Thyroid gland (tissue), 4 donors: Measurements from ENCODE around the gene RIC8A. TPM values are rescaled to one million over a fixed set of nuclear protein-coding genes. Genes with fewer than 3 reads are reported as not detected.
"Not testable (repeated sequence)": the region's sequence is repeated elsewhere in the genome, so short reads cannot be mapped to it uniquely, and the experiment has no call there.

Experiments
- DNase-seq, 2 donors: peaks; one replicate each; pipeline ENCODE4 v3.0.0-alpha.2; 2019
- H3K27ac ChIP-seq, 3 donors: fragments of 200-600 bp; sonication (generic); 1 replicate in 2 of 3; 2 replicates in 1 of 3; pipeline ENCODE4 v1.5.1; 2016 to 2019; ENCODE audit warnings: mild to moderate bottlenecking in 1 of 3, moderate library complexity in 1 of 3
- H3K27me3 ChIP-seq: fragments of 200-600 bp; sonication (generic); one replicate; pipeline ENCODE4 v1.5.1; 2019
- H3K36me3 ChIP-seq, 2 donors: fragments of 200-600 bp; sonication (generic); one replicate each; pipeline ENCODE4 v1.5.1; 2016 to 2019
- H3K4me1 ChIP-seq, 2 donors: fragments of 200-600 bp; sonication (generic); one replicate each; pipeline ENCODE4 v1.5.1; 2017 to 2019
- H3K4me3 ChIP-seq, 3 donors: fragments of 200-600 bp; sonication (generic); replicated peaks in 1 of 3; 1 replicate in 2 of 3; 2 replicates in 1 of 3; pipeline ENCODE4 v1.5.1; 2016; ENCODE audit warnings: mild to moderate bottlenecking in 1 of 3
- H3K9me3 ChIP-seq: fragments of 200-600 bp; sonication (generic); one replicate; pipeline ENCODE4 v1.5.1; 2017
- POLR2A ChIP-seq, 2 donors: fragments of 450-650 bp; IDR thresholded peaks; one replicate each; pipeline ENCODE4 v1.6.1; 2017; ENCODE audit warnings: antibody characterized with exemption in 2 of 2, mild to moderate bottlenecking in 2 of 2, moderate library complexity in 1 of 2
- WGBS, 2 donors: methylation state at CpG; one replicate each; pipeline ENCODE4 v1.1.5; 2017; 5-methylcytosine and 5-hydroxymethylcytosine counted together
- intact Hi-C: fragments of 100-400 bp; cut with DNase I; formaldehyde crosslinking; loops from one replicate; pipeline ENCODE4 v1.15.1; 2023
- total RNA-seq, 4 donors: library from RNA; depleted of rRNA; stranded (reverse); fragments of >200 nt; gene quantifications; one replicate each; pipeline ENCODE4 v1.2.3, GENCODE V29; 2016
- TF ChIP-seq, protein P1 (sequence below), 6 experiments: fragments of 200-600 bp in 3 of 6; fragments of 450-650 bp in 3 of 6; sonication (generic) in 3 of 6; IDR thresholded peaks; one replicate each; pipeline ENCODE4 v1.5.1; 2016 to 2019; ENCODE audit warnings: antibody characterized with exemption in 6 of 6, mild to moderate bottlenecking in 2 of 6, inconsistent platforms in 1 of 6, moderate library complexity in 1 of 6

The RIC8A gene
- total RNA-seq = 100 to 1,000 TPM in 2 of 4 donors, 10 to 100 TPM in 2; 65.8 to 128 (median 99.8) TPM

DNA sequence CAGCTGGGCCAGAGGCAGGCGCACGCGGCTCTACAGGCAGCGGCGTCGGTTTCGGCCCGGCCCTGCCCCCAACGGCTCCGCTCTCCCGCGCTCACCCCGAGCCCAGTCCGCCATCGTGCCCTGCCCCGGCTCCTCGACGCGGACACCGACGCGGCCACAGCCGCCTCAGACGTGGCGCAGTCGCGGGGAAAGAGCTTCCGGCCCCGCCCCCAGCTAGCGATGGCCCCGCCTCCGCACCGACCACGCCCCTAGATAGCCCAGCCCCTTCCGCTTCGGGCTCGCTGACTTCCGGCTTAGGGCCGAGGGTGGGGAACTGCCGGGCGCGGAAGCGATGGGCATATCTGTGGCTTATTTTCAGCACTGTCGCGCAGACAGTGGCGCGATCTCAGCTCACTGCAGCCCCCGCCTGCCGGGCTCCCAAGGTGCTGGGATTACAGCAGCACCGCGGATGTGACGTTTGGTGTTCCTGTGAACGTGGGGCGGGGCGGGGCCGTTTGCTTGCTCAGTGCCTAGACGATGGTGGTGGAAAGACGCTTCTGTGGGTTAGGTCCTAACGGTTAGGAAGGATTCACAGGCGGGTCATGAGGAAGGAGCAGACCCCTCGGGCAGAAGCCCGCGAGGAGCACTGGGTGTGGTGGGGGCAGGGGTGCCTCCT lies at the start of gene RIC8A, which contains the start of gene BET1L:
TSS of gene RIC8A (plus strand) at position 501 of the 655 bp plus-strand sequence. CDS start 1,147 bp downstream, outside the sequence.
TSS of gene BET1L (minus strand) at position 192 of the 655 bp plus-strand sequence. CDS start at position 114, 78 bp downstream.
- Histone ChIP-seq H3K4me3 (peak within 1 kb of the TSS; percentile 88 to 96 (median 94)), H3K27me3 (no peaks in the 10 kb centered on the region), H3K4me1 (peaks cover 21 to 32% of the 10 kb centered on the region in 2 donors), H3K9me3 (no peaks in the 10 kb centered on the region), H3K27ac (peak within 1 kb of the TSS; percentile 57 to 96 (median 94)), H3K36me3 (peaks cover 30 to 40% of the 10 kb centered on the region in 2 donors)
- intact Hi-C loops = loop anchor here (10.0 kb wide), 3 partner anchors 77 to 297 kb away; partner anchors contain the start of genes PGGHG, PTDSS2 and RNH1
- WGBS, 2 donors = 0% methylated on average over 19 to 45 of the region's 63 CpGs
- TF ChIP-seq, protein P1, sequence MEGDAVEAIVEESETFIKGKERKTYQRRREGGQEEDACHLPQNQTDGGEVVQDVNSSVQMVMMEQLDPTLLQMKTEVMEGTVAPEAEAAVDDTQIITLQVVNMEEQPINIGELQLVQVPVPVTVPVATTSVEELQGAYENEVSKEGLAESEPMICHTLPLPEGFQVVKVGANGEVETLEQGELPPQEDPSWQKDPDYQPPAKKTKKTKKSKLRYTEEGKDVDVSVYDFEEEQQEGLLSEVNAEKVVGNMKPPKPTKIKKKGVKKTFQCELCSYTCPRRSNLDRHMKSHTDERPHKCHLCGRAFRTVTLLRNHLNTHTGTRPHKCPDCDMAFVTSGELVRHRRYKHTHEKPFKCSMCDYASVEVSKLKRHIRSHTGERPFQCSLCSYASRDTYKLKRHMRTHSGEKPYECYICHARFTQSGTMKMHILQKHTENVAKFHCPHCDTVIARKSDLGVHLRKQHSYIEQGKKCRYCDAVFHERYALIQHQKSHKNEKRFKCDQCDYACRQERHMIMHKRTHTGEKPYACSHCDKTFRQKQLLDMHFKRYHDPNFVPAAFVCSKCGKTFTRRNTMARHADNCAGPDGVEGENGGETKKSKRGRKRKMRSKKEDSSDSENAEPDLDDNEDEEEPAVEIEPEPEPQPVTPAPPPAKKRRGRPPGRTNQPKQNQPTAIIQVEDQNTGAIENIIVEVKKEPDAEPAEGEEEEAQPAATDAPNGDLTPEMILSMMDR (IDR thresholded peaks at IDR 0.05) = no peak
- peak; percentile 39 to 94 for TF ChIP-seq POLR2A (IDR thresholded peaks at IDR 0.05)
- DNase-seq = peak; percentile 98

DNA sequence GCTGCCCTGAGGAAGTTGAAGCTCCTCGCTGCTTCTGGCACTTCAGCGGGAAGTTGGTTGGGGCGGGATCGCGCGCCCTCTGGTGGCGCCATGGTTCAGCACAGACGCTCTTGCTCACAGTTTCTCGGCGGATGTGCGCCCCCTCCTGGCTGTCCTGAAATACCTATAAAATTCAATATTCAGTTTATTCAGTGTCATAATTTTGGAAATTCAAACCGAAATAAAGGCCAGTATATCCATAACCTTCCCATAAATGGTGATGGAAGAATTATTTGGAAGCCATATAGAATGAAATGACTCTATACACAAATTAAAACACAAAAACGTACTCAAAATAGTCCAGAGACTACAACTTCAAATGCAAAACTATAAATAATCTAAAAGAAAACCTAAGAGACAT lies 27.3 kb upstream of the RIC8A start:
- H3K27me3 ChIP-seq, intact Hi-C loops, H3K36me3 ChIP-seq, H3K4me3 ChIP-seq, DNase-seq, H3K9me3 ChIP-seq, H3K4me1 ChIP-seq, H3K27ac ChIP-seq: not testable (repeated sequence)
- WGBS, 2 donors = 0% methylated on average over 2 to 5 of the region's 13 CpGs

DNA sequence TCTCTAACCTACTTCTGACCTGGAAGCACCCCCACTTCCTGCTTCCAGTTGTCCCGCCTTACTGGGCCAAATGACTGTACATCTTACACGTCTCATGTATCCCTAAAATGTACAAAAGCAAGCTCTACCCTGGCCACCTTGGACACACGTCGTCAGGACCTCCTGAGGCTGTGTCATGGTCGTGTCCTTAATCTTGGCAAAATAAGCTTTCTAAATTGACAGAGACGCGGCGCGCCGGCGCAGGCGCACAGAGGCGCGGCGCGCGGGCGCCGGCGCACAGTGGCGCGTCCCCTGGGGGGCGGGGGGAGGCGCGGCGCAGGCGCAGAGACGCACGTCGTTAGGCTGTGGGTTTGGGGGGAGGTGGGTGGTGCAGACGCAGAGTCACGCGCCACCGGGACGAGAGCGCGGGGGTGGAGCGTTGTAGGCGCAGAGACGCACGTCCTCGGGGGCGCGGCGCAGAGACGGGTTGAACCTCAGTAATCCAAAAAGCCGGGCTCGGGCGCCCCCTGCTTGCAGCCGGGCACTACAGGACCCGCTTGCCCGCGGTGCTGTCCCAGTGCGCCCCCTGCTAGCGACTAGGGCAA lies 18.2 kb upstream of the RIC8A start:
- intact Hi-C loops, H3K36me3 ChIP-seq, DNase-seq, H3K4me3 ChIP-seq, H3K4me1 ChIP-seq, H3K9me3 ChIP-seq, H3K27me3 ChIP-seq, H3K27ac ChIP-seq: not testable (repeated sequence)
- WGBS, 2 donors = 79 to 81% methylated on average over 36 to 45 of the region's 55 CpGs

DNA sequence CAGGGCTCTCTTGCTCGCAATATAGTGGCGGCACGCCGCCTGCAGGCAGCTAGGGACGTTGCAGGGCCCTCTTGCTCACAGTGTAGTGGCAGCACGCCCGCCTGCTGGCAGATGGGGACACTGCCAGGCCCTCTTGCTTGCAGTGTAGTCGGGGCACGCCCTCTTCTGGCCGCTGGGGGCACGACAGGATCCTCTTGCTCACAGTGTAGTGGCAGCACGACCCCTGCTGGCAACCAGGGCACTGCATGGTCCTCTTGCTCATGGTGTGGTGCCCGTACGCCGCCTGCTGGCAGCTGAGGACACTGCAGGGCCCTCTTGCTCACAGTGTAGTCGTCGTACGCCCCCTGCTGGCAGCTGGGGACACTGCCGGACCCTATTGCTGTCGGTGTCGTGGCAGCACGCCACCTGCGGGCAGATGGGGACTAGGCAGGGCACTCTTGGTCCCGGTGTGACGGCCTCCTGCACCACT lies 17.6 kb upstream of the RIC8A start:
- intact Hi-C loops, H3K27me3 ChIP-seq, H3K4me3 ChIP-seq, H3K27ac ChIP-seq, H3K36me3 ChIP-seq, H3K4me1 ChIP-seq, H3K9me3 ChIP-seq: not testable (repeated sequence)
- 61% methylated on average over 7 of the region's 25 CpGs; no CpG with 5 or more reads in 1 of the 2 donors for WGBS, 2 donors
- TF ChIP-seq, protein P1 (IDR thresholded peaks at IDR 0.05) = peak in 1 of 6 experiments; percentile 3
- DNase-seq = peak in 1 of 2 donors; percentile 10

DNA sequence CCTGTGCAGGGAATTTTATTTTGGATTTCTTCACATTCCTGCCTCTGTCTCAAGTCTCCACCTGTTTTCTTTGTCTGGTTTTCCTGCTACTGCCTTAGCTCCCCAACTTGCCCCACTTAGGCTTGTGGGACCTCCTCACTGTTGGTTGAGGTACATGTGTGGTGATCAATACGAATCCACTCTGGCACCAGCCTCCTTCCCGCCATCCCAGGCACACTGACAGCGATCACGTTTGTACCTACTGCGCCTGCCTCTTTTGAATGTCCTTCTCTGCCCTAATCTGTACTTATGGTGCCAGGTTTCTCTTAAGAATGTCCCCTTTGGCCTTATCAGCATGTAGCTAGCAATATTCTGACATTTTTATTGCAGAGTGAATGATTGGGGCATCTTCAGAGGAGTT lies 17.0 kb upstream of the RIC8A start:
- intact Hi-C loops, H3K9me3 ChIP-seq, H3K27ac ChIP-seq, H3K27me3 ChIP-seq, DNase-seq, H3K4me3 ChIP-seq, H3K4me1 ChIP-seq, H3K36me3 ChIP-seq: not testable (repeated sequence)
- 78 to 79% methylated on average over 5 of the region's 5 CpGs for WGBS, 2 donors

DNA sequence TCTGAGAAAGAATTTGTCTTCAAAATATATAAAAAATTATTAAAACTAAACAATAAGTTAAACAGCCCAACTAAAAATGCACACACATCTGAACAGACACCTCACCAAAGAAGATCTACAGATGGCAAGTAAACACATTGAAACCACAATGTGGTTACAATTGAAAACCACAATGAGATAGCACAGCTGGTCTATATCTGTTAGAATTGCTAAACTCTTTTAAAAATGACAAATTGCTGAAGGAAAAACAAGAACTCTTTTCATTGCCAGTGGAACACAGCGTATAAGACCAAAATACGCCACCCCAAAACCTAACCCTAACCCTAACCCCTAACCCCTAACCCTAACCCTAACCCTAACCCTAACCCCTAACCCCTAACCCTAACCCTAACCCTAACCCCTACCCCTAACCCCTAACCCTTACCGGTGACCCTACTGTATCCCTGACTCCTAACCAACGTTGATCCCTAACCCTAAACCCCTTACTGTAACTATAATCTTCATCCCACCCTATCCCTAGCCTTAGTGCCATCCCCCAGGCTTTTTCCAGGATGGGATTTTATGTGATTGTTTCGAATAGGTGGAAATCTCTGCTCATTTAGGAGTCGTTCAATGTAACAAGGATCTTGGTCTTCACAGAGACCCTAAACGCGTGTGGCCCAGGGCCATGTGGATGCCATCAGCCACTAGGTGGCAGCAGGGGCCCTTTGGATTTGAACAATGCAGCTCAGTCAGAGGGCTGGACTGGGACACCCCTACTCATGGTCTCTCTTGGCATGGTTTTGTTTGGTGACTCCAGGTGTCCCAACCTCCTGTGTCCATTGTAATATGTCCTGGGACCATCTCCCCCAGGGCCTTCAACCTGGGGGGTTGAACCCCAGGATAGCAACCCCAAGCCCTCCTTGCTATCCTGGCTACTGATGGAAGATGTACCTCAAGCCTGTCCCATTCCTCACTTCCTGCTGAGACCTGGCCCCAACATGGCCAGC lies 15.7 kb upstream of the RIC8A start:
- peak in 1 of 2 donors; percentile 31 for DNase-seq
- H3K9me3 ChIP-seq, intact Hi-C loops, H3K36me3 ChIP-seq, H3K4me3 ChIP-seq, H3K4me1 ChIP-seq, H3K27me3 ChIP-seq, H3K27ac ChIP-seq: not testable (repeated sequence)
- TF ChIP-seq, protein P1 (IDR thresholded peaks at IDR 0.05) = peak in 4 of 6 experiments; percentile 19 to 37 (median 32)
- WGBS, 2 donors = 80 to 90% methylated on average over 1 to 4 of the region's 8 CpGs

DNA sequence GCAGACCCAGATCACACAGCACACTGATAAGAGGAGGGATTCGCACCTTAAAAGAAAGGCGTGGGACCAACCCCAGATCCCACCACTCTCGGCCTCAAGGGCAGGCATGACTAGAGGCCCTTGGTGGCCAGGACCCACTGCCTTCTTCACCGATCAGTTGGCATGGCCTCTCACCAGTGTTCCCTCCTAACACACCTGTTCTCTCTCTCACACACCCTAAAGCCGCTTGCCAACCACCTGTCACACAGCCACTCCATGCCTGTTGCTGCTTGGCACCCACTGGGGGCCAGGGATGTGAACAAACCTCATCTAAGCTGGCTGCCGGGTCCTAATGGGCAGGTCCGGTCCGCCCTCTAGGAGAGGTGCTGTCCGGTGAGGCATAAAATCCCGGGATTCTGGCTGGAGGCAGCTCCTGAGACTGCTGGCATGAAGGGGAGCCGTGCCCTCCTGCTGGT lies 14.8 kb upstream of the RIC8A start, which contains the start of gene SCGB1C1:
TSS of gene SCGB1C1 (plus strand) at position 405 of the 455 bp plus-strand sequence. CDS start at position 427, 22 bp downstream.
- H3K36me3 ChIP-seq, intact Hi-C loops, H3K4me3 ChIP-seq, H3K4me1 ChIP-seq, H3K9me3 ChIP-seq, H3K27ac ChIP-seq, DNase-seq, H3K27me3 ChIP-seq: not testable (repeated sequence)
- 100% methylated on average over 1 of the region's 11 CpGs; no CpG with 5 or more reads in 1 of the 2 donors for WGBS, 2 donors

DNA sequence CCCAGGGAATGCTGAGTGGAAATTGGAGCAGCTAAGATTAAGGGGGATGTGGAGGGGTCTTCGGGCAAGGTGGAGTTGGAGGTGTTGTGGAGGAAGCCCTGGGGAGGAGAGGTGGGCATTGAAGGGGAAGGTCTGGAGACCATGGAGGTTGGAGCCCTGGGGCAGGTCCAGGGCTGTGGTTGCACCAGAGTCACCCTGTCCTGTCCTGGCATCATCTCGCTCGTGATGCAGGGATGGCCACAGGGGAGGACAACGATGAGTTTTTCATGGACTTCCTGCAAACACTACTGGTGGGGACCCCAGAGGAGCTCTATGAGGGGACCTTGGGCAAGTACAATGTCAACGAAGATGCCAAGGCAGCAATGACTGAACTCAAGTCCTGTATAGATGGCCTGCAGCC lies 14.0 kb upstream of the RIC8A start:
- H3K27me3 ChIP-seq, H3K27ac ChIP-seq, intact Hi-C loops, H3K36me3 ChIP-seq, H3K4me3 ChIP-seq, DNase-seq, H3K9me3 ChIP-seq, H3K4me1 ChIP-seq: not testable (repeated sequence)
- 69 to 71% methylated on average over 5 of the region's 5 CpGs for WGBS, 2 donors
